GM12878 (cell line): ENCODE results near the gene CDC34. TPM values are rescaled to one million over a fixed set of nuclear protein-coding genes. Genes with fewer than 3 reads are reported as not detected.
A peak's percentile ranks its signal among the peaks of the same experiment; 100 is the strongest.

ENCODE experiments used
- ATAC-seq: fragments of 200-7000 bp; cut with Tn5 transposase; 3 replicates; pipeline ENCODE4 v1.9.1; 2020; ENCODE audit warnings: mild to moderate bottlenecking, moderate library complexity
- BruUV-seq: library from RNA; stranded (reverse); fragments of 400-500 nt; replicated peaks from 2 replicates; lab custom pipeline; 2021; lab: Mats Ljungman, UMichigan
- CTCF ChIA-PET: fragments of 300-600 bp; sonication (Branson Sonifier 250); formaldehyde crosslinking; extraction: SDS; loops from one replicate; lab custom pipeline; 2021; ENCODE audit warnings: inconsistent platforms; lab: Yijun Ruan, JAX
- POLR2A ChIA-PET: fragments of 350-600 bp; formaldehyde crosslinking; extraction: SDS; loops from one replicate; lab custom pipeline; 2021; ENCODE audit warnings: inconsistent platforms; lab: Charles Lee
- RAD21 ChIA-PET: fragments of 300-600 bp; sonication (Branson Sonifier 250); formaldehyde crosslinking; loops from one replicate; lab custom pipeline; 2023; ENCODE audit warnings: antibody characterized with exemption; ENCODE audit not compliant: unreplicated experiment; lab: Charles Lee
- SMC1A ChIA-PET: fragments of 300-600 bp; sonication (Branson Sonifier 250); formaldehyde crosslinking; loops from one replicate; lab custom pipeline; 2023; ENCODE audit not compliant: unreplicated experiment, uncharacterized antibody; lab: Charles Lee
- DNase-seq: peaks from one replicate; pipeline ENCODE4 v3.0.0-alpha.2; 2011; ENCODE audit warnings: low read depth, low spot score
- FAIRE-seq: peaks from 3 replicates; lab custom pipeline; 2011; peaks lifted over from hg19 to GRCh38; lab: Jason Lieb, UNC
- H2AFZ ChIP-seq: 2 replicates; pipeline ENCODE4 v1.6.0; 2011; ENCODE audit warnings: low read depth, low read length, control low read depth; ENCODE audit not compliant: control insufficient read depth
- H3K27ac ChIP-seq: 2 replicates; pipeline ENCODE4 v1.5.1; 2011; ENCODE audit warnings: control low read depth; ENCODE audit not compliant: control insufficient read depth, insufficient read depth
- H3K27me3 ChIP-seq, 2 experiments: replicated peaks in 1 of 2; 2 replicates each; pipeline versions ENCODE4 v1.6.0 to v1.6.1; 2011; ENCODE audit warnings: low read length in 1 of 2; ENCODE audit not compliant: control insufficient read depth in 2 of 2, insufficient read depth in 2 of 2
- H3K36me3 ChIP-seq, 2 experiments: 2 replicates each; pipeline ENCODE4 v1.5.1; 2011; ENCODE audit warnings: low read length in 1 of 2; ENCODE audit not compliant: control insufficient read depth in 2 of 2, insufficient read depth in 2 of 2
- H3K4me1 ChIP-seq: 2 replicates; pipeline ENCODE4 v1.6.1; 2011; ENCODE audit warnings: mild to moderate bottlenecking, low read length, moderate library complexity, mixed read lengths; ENCODE audit not compliant: control insufficient read depth, insufficient read depth
- H3K4me2 ChIP-seq: 2 replicates; pipeline ENCODE4 v1.6.0; 2011; ENCODE audit warnings: control low read depth; ENCODE audit not compliant: control insufficient read depth, insufficient read depth
- H3K4me3 ChIP-seq: fragments of 200-600 bp; sonication (generic); 2 replicates; pipeline ENCODE4 v1.5.1; 2016
- H3K79me2 ChIP-seq: 2 replicates; pipeline ENCODE4 v1.6.0; 2011; ENCODE audit warnings: low read length; ENCODE audit not compliant: control insufficient read depth, insufficient read depth
- H3K9ac ChIP-seq: 2 replicates; pipeline ENCODE4 v1.8.0; 2011; ENCODE audit warnings: low read length, control low read depth, mixed read lengths; ENCODE audit not compliant: control insufficient read depth, insufficient read depth
- H3K9me3 ChIP-seq: replicated peaks from 3 replicates; pipeline ENCODE4 v1.5.1; 2011; ENCODE audit warnings: mild to moderate bottlenecking, low read length; ENCODE audit not compliant: control insufficient read depth, insufficient read depth
- H4K20me1 ChIP-seq: 2 replicates; pipeline ENCODE4 v1.6.0; 2011; ENCODE audit not compliant: control insufficient read depth, insufficient read depth
- NRF1 ChIP-seq: conservative IDR thresholded peaks from 2 replicates; pipeline ENCODE4 v1.6.1; 2011; ENCODE audit warnings: mild to moderate bottlenecking, low read depth, low read length, improper control_type of control experiment
- SMARCA5 ChIP-seq: fragments of 450-650 bp; IDR thresholded peaks from 2 replicates; pipeline ENCODE4 v1.6.1; 2017; ENCODE audit warnings: mild to moderate bottlenecking
- WGBS: methylation state at CpG from one replicate; pipeline ENCODE4 v1.1.6; 2016; ENCODE audit warnings: low lambda C conversion rate; ENCODE audit not compliant: insufficient replicate concordance, insufficient coverage; ENCODE audit errors: missing lambda C conversion rate; 5-methylcytosine and 5-hydroxymethylcytosine counted together
- in situ Hi-C: fragments of 300-500 bp; cut with MboI; formaldehyde crosslinking; loops from 9 replicates; pipeline ENCODE4 v1.14.3; 2018; ENCODE audit warnings: mixed read lengths
- intact Hi-C: fragments of 100-400 bp; cut with micrococcal nuclease; formaldehyde crosslinking; loops from one replicate; pipeline ENCODE4 v1.14.2; 2022; ENCODE audit not compliant: unreplicated experiment
- polyA plus RNA-seq, 11 experiments: library from polyadenylated mRNA; depleted of rRNA in 4 of 11; unstranded in 6 of 11; stranded (reverse) in 5 of 11; fragments of >200 nt; fragmentation: Nextera tagmentation in 4 of 11; fragmentation: Illumina TruSeq in 1 of 11; extraction: Ambion mirVana in 4 of 11; extraction: Trizol in 1 of 11; gene quantifications; 1 replicate in 1 of 11; 2 replicates in 10 of 11; pipeline versions ENCODE4 v1.2.1 to v1.2.3, GENCODE V29; 2011 to 2016; ENCODE audit warnings: inconsistent platforms in 2 of 11, missing spikeins in 2 of 11, low read depth in 1 of 11
- total RNA-seq, 4 experiments: library from RNA; depleted of rRNA in 3 of 4; stranded (reverse); fragments of >200 nt in 3 of 4; fragmentation: Illumina TruSeq in 1 of 4; extraction: Trizol in 1 of 4; gene quantifications; 2 replicates each; pipeline versions ENCODE4 v1.2.1 to v1.2.3, GENCODE V29; 2013 to 2021
- TF ChIP-seq, protein P1 (sequence below): fragments of 450-650 bp; IDR thresholded peaks from 2 replicates; pipeline ENCODE4 v1.6.1; 2018; ENCODE audit warnings: borderline replicate concordance, mild to moderate bottlenecking; ENCODE audit not compliant: partially characterized antibody
- TF ChIP-seq, protein P2 (sequence below), 3 experiments: IDR thresholded peaks in 2 of 3; conservative IDR thresholded peaks in 1 of 3; 2 replicates each; pipeline ENCODE4 v1.5.1; 2011; ENCODE audit warnings: low read depth in 3 of 3, low read length in 3 of 3, mild to moderate bottlenecking in 3 of 3, control low read depth in 2 of 3, moderate library complexity in 2 of 3, inconsistent platforms in 1 of 3, mixed read lengths in 1 of 3; ENCODE audit not compliant: control insufficient read depth in 2 of 3, insufficient read depth in 1 of 3; ENCODE audit errors: extremely low read depth in 1 of 3

Gene CDC34
- total and polyA plus RNA-seq, 10 of the 15 experiments (the other 5 are each of a cell fraction or from before 2014, with no cell fraction given): 0.31 to 48.9 (median 28.5) TPM

- TF ChIP-seq, protein P1, sequence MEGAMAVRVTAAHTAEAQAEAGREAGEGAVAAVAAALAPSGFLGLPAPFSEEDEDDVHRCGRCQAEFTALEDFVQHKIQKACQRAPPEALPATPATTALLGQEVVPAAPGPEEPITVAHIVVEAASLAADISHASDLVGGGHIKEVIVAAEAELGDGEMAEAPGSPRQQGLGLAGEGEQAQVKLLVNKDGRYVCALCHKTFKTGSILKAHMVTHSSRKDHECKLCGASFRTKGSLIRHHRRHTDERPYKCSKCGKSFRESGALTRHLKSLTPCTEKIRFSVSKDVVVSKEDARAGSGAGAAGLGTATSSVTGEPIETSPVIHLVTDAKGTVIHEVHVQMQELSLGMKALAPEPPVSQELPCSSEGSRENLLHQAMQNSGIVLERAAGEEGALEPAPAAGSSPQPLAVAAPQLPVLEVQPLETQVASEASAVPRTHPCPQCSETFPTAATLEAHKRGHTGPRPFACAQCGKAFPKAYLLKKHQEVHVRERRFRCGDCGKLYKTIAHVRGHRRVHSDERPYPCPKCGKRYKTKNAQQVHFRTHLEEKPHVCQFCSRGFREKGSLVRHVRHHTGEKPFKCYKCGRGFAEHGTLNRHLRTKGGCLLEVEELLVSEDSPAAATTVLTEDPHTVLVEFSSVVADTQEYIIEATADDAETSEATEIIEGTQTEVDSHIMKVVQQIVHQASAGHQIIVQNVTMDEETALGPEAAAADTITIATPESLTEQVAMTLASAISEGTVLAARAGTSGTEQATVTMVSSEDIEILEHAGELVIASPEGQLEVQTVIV: no peak
Measured at GRCh38 chr19:533364-534058, 2.0 kb downstream of the CDC34 start (continued).

GRCh38 chr19:534088-534487, 2.5 kb downstream of the CDC34 start:
- no peak overlapping the region for H3K4me3 ChIP-seq
- peaks cover 27% of the 10 kb centered on the region for H3K79me2 ChIP-seq
- H3K4me1 ChIP-seq: peaks cover 8% of the 10 kb centered on the region
- H3K4me2 ChIP-seq: peak overlapping the region; percentile 77
- SMC1A ChIA-PET: no interaction called here
- no peak for DNase-seq
- in situ Hi-C loops: no loop called here
- RAD21 ChIA-PET: no interaction called here
- CTCF ChIA-PET: interaction anchor here (7.4 kb wide), 1 partner anchor 24 kb away, joined by 42 read pairs; no protein-coding TSS in a partner anchor
- no peaks in the 10 kb centered on the region for H3K27me3 ChIP-seq
- BruUV-seq: no TSS peak
- no peak overlapping the region for H2AFZ ChIP-seq
- TF ChIP-seq NRF1 (no peak), SMARCA5 (no peak)
- TF ChIP-seq, protein P2, sequence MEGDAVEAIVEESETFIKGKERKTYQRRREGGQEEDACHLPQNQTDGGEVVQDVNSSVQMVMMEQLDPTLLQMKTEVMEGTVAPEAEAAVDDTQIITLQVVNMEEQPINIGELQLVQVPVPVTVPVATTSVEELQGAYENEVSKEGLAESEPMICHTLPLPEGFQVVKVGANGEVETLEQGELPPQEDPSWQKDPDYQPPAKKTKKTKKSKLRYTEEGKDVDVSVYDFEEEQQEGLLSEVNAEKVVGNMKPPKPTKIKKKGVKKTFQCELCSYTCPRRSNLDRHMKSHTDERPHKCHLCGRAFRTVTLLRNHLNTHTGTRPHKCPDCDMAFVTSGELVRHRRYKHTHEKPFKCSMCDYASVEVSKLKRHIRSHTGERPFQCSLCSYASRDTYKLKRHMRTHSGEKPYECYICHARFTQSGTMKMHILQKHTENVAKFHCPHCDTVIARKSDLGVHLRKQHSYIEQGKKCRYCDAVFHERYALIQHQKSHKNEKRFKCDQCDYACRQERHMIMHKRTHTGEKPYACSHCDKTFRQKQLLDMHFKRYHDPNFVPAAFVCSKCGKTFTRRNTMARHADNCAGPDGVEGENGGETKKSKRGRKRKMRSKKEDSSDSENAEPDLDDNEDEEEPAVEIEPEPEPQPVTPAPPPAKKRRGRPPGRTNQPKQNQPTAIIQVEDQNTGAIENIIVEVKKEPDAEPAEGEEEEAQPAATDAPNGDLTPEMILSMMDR (IDR thresholded peaks at IDR 0.05 in 2 of 3, conservative IDR thresholded peaks at IDR 0.05 in 1 of 3; ENCODE audit: control insufficient read depth in 2 of 3, extremely low read depth in 1 of 3, insufficient read depth in 1 of 3, low read depth in 3 of 3, low read length in 3 of 3): 0 out of 6 replicates have a peak, but pooled peaks of 1 of the 3 experiments have one; percentile 8
- H3K27ac ChIP-seq: no peak overlapping the region
- no peak for FAIRE-seq
- intact Hi-C loops: loop anchor here (5.0 kb wide), 1 partner anchor 38 kb away; the partner anchor contains the start of gene BSG
- no peaks in the 10 kb centered on the region for H4K20me1 ChIP-seq
- no peak overlapping the region for H3K9ac ChIP-seq
- ATAC-seq: no peak
- H3K9me3 ChIP-seq: no peaks in the 10 kb centered on the region
- peaks cover 0 to 5% of the 10 kb centered on the region in 2 experiments; a peak in 3 of 4 replicates for H3K36me3 ChIP-seq
- POLR2A ChIA-PET: no interaction called here
- WGBS: 84% methylated on average over 14 of the region's 14 CpGs
